GM23338 (cell line): ENCODE measurements around the gene CHKB.

Experiments used
- CREB1 ChIP-seq: fragments of 250-450 bp; sonication (Bioruptor Pico); IDR thresholded peaks from 2 replicates; pipeline ENCODE4 v1.5.0; 2020; ENCODE audit warnings: low read depth, mild to moderate bottlenecking, moderate library complexity
- CTCF ChIP-seq, 2 experiments: fragments of 200-600 bp in 1 of 2; sonication (generic) in 1 of 2; conservative IDR thresholded peaks; 2 replicates each; pipeline versions ENCODE4 v1.5.1 to v1.6.1; 2016 to 2017; ENCODE audit warnings: antibody characterized with exemption in 2 of 2, low read depth in 2 of 2, mild to moderate bottlenecking in 2 of 2, moderate library complexity in 1 of 2
- ETS1 ChIP-seq: IDR thresholded peaks from 2 replicates; pipeline ENCODE4 v1.6.1; 2016; ENCODE audit warnings: antibody characterized with exemption
- EZH2 ChIP-seq: fragments of 200-600 bp; sonication (generic); IDR thresholded peaks from one replicate; pipeline ENCODE4 v1.8.0; 2017; ENCODE audit warnings: antibody characterized with exemption, mild to moderate bottlenecking, low read depth; ENCODE audit not compliant: unreplicated experiment
- EZH2phosphoT487 ChIP-seq: fragments of 200-600 bp; sonication (generic); IDR thresholded peaks from one replicate; pipeline ENCODE4 v1.8.1; 2018; ENCODE audit warnings: antibody characterized with exemption; ENCODE audit not compliant: unreplicated experiment
- JUNB ChIP-seq: IDR thresholded peaks from one replicate; pipeline ENCODE4 v1.6.1; 2016; ENCODE audit warnings: antibody characterized with exemption; ENCODE audit not compliant: unreplicated experiment
- NANOG ChIP-seq: IDR thresholded peaks from 2 replicates; pipeline ENCODE4 v1.6.1; 2016; ENCODE audit warnings: antibody characterized with exemption, borderline replicate concordance
- POLR2AphosphoS5 ChIP-seq: IDR thresholded peaks from 2 replicates; pipeline ENCODE4 v1.6.1; 2016; ENCODE audit warnings: antibody characterized with exemption, low read depth
- STAT1 ChIP-seq: IDR thresholded peaks from one replicate; pipeline ENCODE4 v1.6.1; 2016; ENCODE audit warnings: antibody characterized with exemption; ENCODE audit not compliant: unreplicated experiment
- ZNF114 ChIP-seq: fragments of 250-450 bp; sonication (Bioruptor Pico); IDR thresholded peaks from 2 replicates; pipeline ENCODE4 v1.5.0; 2020; ENCODE audit warnings: mild to moderate bottlenecking, moderate library complexity
- ZNF462 ChIP-seq: fragments of 250-450 bp; sonication (Bioruptor Pico); IDR thresholded peaks from 2 replicates; pipeline ENCODE4 v1.5.0; 2020; ENCODE audit warnings: mild to moderate bottlenecking, moderate library complexity
- TF ChIP-seq, protein P1 (sequence below): IDR thresholded peaks from one replicate; pipeline ENCODE4 v1.6.1; 2018; ENCODE audit warnings: antibody characterized with exemption; ENCODE audit not compliant: unreplicated experiment

GRCh38 chr22:50561401-50562358 is 21.0 kb downstream of the CHKB start:
- no peak for TF ChIP-seq CTCF (conservative IDR thresholded peaks at IDR 0.05; ENCODE audit: low read depth in 2 of 2)
- TF ChIP-seq EZH2 = no peak
- no peak for TF ChIP-seq CREB1 (CRISPR knock-in tag)
- no peak for TF ChIP-seq POLR2AphosphoS5
- TF ChIP-seq, protein P1, sequence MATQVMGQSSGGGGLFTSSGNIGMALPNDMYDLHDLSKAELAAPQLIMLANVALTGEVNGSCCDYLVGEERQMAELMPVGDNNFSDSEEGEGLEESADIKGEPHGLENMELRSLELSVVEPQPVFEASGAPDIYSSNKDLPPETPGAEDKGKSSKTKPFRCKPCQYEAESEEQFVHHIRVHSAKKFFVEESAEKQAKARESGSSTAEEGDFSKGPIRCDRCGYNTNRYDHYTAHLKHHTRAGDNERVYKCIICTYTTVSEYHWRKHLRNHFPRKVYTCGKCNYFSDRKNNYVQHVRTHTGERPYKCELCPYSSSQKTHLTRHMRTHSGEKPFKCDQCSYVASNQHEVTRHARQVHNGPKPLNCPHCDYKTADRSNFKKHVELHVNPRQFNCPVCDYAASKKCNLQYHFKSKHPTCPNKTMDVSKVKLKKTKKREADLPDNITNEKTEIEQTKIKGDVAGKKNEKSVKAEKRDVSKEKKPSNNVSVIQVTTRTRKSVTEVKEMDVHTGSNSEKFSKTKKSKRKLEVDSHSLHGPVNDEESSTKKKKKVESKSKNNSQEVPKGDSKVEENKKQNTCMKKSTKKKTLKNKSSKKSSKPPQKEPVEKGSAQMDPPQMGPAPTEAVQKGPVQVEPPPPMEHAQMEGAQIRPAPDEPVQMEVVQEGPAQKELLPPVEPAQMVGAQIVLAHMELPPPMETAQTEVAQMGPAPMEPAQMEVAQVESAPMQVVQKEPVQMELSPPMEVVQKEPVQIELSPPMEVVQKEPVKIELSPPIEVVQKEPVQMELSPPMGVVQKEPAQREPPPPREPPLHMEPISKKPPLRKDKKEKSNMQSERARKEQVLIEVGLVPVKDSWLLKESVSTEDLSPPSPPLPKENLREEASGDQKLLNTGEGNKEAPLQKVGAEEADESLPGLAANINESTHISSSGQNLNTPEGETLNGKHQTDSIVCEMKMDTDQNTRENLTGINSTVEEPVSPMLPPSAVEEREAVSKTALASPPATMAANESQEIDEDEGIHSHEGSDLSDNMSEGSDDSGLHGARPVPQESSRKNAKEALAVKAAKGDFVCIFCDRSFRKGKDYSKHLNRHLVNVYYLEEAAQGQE = no peak
- no peak for TF ChIP-seq ETS1
- TF ChIP-seq EZH2phosphoT487 = no peak
- TF ChIP-seq ZNF114 (CRISPR knock-in tag) = no peak
- no peak for TF ChIP-seq JUNB
- no peak for TF ChIP-seq STAT1
- TF ChIP-seq NANOG = no peak
- TF ChIP-seq ZNF462 (CRISPR knock-in tag) = no peak
